AG09309 (cell line): Measurements from ENCODE around the gene PPP1R17.

ENCODE experiments used
- DNase-seq: peaks from one replicate; pipeline ENCODE4 v3.0.0-alpha.2; 2010; ENCODE audit warnings: low read depth
- H3K4me3 ChIP-seq: 2 replicates; pipeline ENCODE4 v1.5.1; 2011; ENCODE audit warnings: mild to moderate bottlenecking, low read depth, low read length, moderate library complexity; ENCODE audit not compliant: control insufficient read depth
- TF ChIP-seq, protein P1 (sequence below): IDR thresholded peaks from 2 replicates; pipeline ENCODE4 v1.5.1; 2011; ENCODE audit warnings: mild to moderate bottlenecking, low read depth, low read length, inconsistent platforms; ENCODE audit not compliant: insufficient read depth, control insufficient read depth; ENCODE audit errors: missing control alignments

Gene PPP1R17

DNA sequence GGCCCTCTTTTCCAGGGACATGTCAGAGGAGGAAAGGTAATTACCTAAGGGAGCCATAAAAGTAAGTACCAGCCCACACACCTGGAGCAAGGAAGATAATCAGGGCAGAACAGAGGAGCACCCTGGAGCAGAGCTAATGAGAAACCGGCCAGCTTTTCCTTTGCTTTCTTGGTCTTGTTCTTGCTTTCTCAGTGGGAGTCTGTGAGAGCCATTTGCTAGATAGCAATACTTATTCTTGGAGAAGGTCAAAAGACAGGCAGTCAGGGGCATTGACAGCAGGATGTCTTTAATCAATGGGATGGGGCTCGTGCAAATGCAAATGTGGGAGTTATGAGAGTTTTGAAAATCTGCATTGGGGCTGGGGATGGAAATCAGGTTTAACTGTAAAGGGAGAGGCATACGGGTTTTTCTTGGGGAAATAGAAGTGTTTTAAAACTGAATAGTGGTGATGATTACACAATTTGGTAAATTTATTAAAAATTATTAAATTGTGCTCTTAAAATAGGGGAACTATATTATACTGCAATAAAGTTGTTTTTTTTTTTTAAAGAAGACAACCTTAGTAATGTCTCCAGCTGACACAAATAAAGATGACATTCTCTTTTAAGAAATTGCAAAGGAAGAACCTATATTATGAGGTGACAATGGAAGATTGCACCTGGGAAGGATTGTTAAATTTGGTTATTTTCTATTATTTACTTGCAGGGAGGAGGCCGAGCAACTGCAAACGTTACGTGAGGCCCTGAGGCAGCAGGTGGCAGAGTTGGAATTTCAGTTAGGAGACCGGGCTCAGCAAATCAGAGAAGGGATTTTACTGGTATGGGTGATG lies 35.6 kb upstream of the PPP1R17 start:
- TF ChIP-seq, protein P1, sequence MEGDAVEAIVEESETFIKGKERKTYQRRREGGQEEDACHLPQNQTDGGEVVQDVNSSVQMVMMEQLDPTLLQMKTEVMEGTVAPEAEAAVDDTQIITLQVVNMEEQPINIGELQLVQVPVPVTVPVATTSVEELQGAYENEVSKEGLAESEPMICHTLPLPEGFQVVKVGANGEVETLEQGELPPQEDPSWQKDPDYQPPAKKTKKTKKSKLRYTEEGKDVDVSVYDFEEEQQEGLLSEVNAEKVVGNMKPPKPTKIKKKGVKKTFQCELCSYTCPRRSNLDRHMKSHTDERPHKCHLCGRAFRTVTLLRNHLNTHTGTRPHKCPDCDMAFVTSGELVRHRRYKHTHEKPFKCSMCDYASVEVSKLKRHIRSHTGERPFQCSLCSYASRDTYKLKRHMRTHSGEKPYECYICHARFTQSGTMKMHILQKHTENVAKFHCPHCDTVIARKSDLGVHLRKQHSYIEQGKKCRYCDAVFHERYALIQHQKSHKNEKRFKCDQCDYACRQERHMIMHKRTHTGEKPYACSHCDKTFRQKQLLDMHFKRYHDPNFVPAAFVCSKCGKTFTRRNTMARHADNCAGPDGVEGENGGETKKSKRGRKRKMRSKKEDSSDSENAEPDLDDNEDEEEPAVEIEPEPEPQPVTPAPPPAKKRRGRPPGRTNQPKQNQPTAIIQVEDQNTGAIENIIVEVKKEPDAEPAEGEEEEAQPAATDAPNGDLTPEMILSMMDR, result no peak
- DNase-seq, result no peak
- no peak overlapping the region for H3K4me3 ChIP-seq

DNA sequence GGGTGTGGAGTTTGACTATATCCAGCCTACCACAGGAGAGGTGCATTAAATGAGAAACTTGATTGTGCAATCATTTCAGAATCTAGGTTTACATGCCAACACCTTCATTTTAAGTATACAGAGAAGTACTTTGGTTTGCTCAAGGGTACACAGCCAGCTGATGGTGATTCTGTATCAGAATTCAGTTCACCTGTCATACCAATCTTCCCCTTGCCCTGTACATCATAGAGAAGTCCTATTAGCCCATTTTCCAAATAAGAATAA lies 35.0 kb upstream of the PPP1R17 start:
- DNase-seq, result no peak
- H3K4me3 ChIP-seq, result no peak overlapping the region
- TF ChIP-seq, protein P1, result no peak

DNA sequence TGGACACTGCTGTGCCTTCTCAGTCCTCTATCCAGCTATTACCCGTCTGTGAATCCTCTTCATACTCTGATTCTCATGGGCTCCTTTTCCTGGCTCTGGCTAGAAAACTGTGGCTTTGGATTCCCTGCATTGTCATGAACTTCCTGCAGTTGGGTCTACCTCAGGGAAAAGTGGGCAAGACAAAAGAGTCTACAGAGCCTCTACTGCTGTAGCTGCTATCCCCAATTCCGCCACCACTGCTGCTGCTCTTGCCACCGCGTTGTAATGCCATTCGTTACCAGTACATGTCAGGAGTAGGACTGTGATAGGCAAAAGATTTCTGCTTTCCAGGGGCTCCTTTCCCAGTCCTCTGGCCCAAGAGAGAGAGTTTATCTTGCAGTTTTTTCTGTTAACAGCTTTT lies 23.9 kb upstream of the PPP1R17 start:
- DNase-seq, result no peak
- H3K4me3 ChIP-seq, result no peak overlapping the region
- TF ChIP-seq, protein P1, result no peak

DNA sequence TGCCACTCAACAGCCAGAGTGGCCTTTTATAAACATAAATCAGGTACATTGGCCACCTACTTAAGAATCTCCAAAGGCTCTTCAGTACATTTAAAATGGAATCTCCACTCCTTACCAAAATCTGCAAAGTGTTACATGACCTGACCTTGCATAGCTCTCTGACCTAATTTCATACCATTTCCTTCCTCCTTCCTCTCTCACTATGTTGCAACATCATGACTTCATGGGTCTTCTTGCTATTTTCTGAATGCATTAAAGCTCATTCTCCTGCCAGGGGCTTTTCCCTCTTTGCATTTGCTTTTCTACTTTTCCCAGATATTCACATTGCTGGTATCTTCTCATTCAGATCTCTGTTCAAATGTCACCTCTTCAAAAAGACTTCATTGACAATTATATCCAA lies 22.1 kb upstream of the PPP1R17 start:
- no peak for DNase-seq
- no peak overlapping the region for H3K4me3 ChIP-seq

DNA sequence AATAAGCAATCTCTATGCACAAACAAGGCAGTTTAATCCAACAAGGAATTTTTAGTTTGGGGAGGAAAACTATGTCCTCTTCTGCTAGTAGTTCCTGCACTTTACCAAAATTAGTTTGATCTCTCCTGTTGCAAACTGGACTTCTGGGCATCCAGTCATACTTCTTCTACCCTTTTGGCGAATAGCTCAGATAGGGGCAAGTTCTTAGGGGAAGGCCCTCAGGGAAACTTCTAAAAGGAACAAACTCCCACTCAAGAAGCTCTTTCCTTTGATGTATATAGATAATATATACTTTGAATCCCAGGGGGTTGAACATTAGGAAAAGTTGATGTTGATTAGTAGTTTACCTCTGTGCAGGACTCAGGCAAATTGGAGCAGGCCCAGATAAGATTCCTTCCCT lies 21.5 kb upstream of the PPP1R17 start:
- no peak for DNase-seq
- TF ChIP-seq, protein P1, result no peak
- H3K4me3 ChIP-seq, result no peak overlapping the region

More for the DNA sequence above, 22.1 kb upstream of the PPP1R17 start:
- TF ChIP-seq, protein P1, result no peak

DNA sequence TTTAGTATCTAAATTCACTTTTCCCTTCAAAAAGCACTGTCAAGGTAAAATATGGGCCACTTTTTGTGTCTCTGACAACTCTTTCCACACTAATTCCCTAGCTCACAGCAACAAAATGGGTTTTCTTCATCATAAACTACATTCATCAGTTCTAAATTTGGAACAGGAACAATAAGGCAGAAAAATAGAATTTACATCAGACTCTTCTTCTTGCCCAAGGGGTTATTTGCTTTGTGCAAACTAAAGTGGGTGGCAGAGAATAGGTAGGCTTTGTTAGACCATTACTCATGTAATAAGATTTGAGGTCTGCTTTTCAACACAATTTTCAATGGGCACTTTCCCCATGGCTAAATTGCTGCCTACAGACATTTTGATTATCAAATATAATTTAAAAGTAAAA lies 17.6 kb upstream of the PPP1R17 start:
- H3K4me3 ChIP-seq, result no peak overlapping the region
- TF ChIP-seq, protein P1, result no peak
- no peak for DNase-seq

DNA sequence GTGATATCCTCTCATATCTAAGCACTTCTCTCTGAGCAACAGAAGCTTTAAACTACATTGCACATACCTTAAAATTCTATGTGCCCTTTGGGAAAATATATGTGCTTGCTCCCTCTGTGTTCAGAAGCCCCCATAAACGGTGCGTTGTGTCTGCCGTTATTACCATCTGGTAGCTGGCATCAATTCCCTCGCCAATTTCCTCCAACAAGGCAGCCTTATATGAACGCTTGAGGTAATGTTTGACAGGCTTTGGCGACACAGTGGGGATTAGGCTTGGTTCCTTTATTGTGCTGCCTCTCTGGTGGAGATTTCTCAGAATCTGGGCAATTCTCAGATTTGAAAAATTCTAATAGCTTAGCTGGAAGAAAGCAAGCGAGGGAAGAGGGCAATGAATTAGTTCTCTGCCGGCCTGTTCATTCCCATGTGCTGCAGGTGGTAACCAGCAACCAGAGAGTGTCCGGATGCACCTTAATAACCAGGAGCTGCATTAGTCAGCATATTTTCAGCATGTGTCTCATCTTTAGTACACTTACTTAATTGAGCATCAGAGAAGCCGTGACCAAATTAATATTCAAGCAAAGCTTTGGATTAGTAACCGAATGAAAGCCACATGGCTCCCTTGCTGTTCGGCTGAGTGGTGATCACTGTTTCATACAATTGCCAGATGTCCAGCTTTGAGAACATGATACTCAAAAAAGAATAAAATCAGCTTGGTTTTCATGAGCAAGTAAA lies 7.3 kb upstream of the PPP1R17 start:
- no peak overlapping the region for H3K4me3 ChIP-seq
- no peak for DNase-seq
- TF ChIP-seq, protein P1, result no peak
